ENCODE results near the gene COL23A1.

DNA sequence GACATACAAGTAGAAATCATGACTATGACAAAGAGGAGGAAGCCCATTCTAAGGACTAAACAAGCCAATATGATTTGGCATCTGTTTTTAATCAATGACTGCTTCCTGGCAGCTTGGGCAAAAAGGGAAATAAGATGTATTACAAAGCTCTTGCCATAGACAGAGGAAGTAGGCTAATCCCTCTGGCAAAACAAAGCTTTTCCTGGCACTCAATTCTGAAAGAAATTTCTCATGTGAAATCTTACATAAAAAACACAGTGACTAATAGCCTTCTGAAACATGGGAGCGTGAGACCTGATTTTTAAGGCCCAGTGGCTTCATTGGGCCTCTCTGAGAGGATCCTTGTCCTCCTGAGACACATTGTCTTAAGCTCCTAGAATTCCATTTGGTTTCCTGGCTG, 93.6 kb downstream of the COL23A1 start:
- TF ChIP-seq CTCF (conservative IDR thresholded peaks at IDR 0.05; ENCODE audit: low read depth in 2 of 2) (no peak), POLR2AphosphoS5 (IDR thresholded peaks at IDR 0.05; ENCODE audit: low read depth) (no peak), EZH2 (IDR thresholded peaks at IDR 0.05; ENCODE audit: low read depth, unreplicated experiment) (no peak), ZNF331 (CRISPR knock-in tag; IDR thresholded peaks at IDR 0.05; ENCODE audit: low read depth) (no peak), CREB1 (CRISPR knock-in tag; IDR thresholded peaks at IDR 0.05; ENCODE audit: low read depth) (no peak), EZH2phosphoT487 (IDR thresholded peaks at IDR 0.05; ENCODE audit: unreplicated experiment) (no peak), NANOG (IDR thresholded peaks at IDR 0.05; ENCODE audit: borderline replicate concordance) (no peak), STAT1 (IDR thresholded peaks at IDR 0.05; ENCODE audit: unreplicated experiment) (no peak), ETS1 (IDR thresholded peaks at IDR 0.05) (no peak), ZNF114 (CRISPR knock-in tag; IDR thresholded peaks at IDR 0.05) (no peak)
- TF ChIP-seq, protein P1, sequence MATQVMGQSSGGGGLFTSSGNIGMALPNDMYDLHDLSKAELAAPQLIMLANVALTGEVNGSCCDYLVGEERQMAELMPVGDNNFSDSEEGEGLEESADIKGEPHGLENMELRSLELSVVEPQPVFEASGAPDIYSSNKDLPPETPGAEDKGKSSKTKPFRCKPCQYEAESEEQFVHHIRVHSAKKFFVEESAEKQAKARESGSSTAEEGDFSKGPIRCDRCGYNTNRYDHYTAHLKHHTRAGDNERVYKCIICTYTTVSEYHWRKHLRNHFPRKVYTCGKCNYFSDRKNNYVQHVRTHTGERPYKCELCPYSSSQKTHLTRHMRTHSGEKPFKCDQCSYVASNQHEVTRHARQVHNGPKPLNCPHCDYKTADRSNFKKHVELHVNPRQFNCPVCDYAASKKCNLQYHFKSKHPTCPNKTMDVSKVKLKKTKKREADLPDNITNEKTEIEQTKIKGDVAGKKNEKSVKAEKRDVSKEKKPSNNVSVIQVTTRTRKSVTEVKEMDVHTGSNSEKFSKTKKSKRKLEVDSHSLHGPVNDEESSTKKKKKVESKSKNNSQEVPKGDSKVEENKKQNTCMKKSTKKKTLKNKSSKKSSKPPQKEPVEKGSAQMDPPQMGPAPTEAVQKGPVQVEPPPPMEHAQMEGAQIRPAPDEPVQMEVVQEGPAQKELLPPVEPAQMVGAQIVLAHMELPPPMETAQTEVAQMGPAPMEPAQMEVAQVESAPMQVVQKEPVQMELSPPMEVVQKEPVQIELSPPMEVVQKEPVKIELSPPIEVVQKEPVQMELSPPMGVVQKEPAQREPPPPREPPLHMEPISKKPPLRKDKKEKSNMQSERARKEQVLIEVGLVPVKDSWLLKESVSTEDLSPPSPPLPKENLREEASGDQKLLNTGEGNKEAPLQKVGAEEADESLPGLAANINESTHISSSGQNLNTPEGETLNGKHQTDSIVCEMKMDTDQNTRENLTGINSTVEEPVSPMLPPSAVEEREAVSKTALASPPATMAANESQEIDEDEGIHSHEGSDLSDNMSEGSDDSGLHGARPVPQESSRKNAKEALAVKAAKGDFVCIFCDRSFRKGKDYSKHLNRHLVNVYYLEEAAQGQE (IDR thresholded peaks at IDR 0.05; ENCODE audit: unreplicated experiment): no peak

All from GM23338 (cell line).